Spleen (tissue), 7 donors: ENCODE data around the gene SCN8A.

Experiments used
- POLR2AphosphoS5 ChIP-seq, 3 donors: sonication (generic); formaldehyde crosslinking; IDR thresholded peaks; one replicate each; pipeline ENCODE4 v1.5.1; 2017; ENCODE audit warnings: antibody characterized with exemption in 3 of 3
- TF ChIP-seq, protein P1 (sequence below), 11 experiments: fragments of 200-600 bp in 7 of 11; fragments of 450-650 bp in 4 of 11; sonication (generic) in 4 of 11; IDR thresholded peaks in 8 of 11; conservative IDR thresholded peaks in 3 of 11; 1 replicate in 7 of 11; 2 replicates in 4 of 11; pipeline versions ENCODE4 v1.4.0 to v1.8.0; 2016 to 2021; ENCODE audit warnings: antibody characterized with exemption in 11 of 11, inconsistent platforms in 4 of 11, mild to moderate bottlenecking in 1 of 11
- donor health status: DM: no; HTN: no; CAD: no; lungs with moderate emphysema.
- donor health status: DM: no; HTN: no; CAD: no.
- donor health status: DM: no; HTN: no; CAD: no.

DNA sequence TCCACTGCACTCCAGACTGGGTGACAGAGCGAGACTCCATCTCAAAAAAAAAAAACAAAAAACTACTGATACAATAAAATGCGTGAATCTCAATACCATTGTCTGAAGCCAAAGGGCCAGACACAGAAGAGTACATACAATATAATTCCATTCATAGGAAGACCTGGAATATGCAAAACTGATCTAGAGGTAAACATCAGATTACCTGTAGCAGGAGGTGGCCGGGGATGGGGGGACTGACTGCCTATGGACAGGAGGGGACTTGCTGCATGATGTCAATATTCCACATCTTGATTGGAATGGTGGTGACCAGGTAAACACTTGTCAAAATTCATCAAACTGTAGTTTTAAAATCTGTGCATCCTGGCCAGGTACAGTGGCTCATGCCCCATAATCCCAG is 270.0 kb downstream of the SCN8A start:
- TF ChIP-seq, protein P1, sequence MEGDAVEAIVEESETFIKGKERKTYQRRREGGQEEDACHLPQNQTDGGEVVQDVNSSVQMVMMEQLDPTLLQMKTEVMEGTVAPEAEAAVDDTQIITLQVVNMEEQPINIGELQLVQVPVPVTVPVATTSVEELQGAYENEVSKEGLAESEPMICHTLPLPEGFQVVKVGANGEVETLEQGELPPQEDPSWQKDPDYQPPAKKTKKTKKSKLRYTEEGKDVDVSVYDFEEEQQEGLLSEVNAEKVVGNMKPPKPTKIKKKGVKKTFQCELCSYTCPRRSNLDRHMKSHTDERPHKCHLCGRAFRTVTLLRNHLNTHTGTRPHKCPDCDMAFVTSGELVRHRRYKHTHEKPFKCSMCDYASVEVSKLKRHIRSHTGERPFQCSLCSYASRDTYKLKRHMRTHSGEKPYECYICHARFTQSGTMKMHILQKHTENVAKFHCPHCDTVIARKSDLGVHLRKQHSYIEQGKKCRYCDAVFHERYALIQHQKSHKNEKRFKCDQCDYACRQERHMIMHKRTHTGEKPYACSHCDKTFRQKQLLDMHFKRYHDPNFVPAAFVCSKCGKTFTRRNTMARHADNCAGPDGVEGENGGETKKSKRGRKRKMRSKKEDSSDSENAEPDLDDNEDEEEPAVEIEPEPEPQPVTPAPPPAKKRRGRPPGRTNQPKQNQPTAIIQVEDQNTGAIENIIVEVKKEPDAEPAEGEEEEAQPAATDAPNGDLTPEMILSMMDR (IDR thresholded peaks at IDR 0.05 in 8 of 11, conservative IDR thresholded peaks at IDR 0.05 in 3 of 11), result no peak
- no peak for TF ChIP-seq POLR2AphosphoS5 (IDR thresholded peaks at IDR 0.05)
